Activated CD8-positive, alpha-beta T cell treated with anti-CD3 and anti-CD28 coated beads for 36 hours (primary cell): ENCODE results near the gene UGT2B11. TPM values are rescaled to one million over a fixed set of nuclear protein-coding genes. Genes with fewer than 3 reads are reported as not detected.

Experiments
- ATAC-seq: fragments of 200-7000 bp; cut with Tn5 transposase; one replicate; pipeline ENCODE4 v1.10.0; 2021; ENCODE audit warnings: mild to moderate bottlenecking, moderate library complexity
- CTCF ChIA-PET: fragments of 350-600 bp; sonication (Branson Sonifier 250); formaldehyde crosslinking; loops from one replicate; lab custom pipeline; 2021; ENCODE audit warnings: antibody characterized with exemption; lab: Charles Lee
- POLR2A ChIA-PET: fragments of 350-600 bp; sonication (Branson Sonifier 250); formaldehyde crosslinking; loops from one replicate; lab custom pipeline; 2021; ENCODE audit warnings: antibody characterized with exemption; lab: Charles Lee
- DNase-seq: peaks from one replicate; pipeline ENCODE4 v3.0.0-alpha.2; 2020
- H3K27ac Mint-ChIP-seq: one replicate; pipeline ENCODE4 v1.8.0; 2021; ENCODE audit warnings: mild to moderate bottlenecking, mixed read lengths
- H3K27me3 Mint-ChIP-seq: one replicate; pipeline ENCODE4 v1.8.0; 2021; ENCODE audit warnings: mixed read lengths
- H3K36me3 Mint-ChIP-seq: one replicate; pipeline ENCODE4 v1.8.0; 2021; ENCODE audit warnings: low read depth, mixed read lengths
- H3K4me1 Mint-ChIP-seq: one replicate; pipeline ENCODE4 v1.8.0; 2021; ENCODE audit warnings: low read depth, mixed read lengths
- H3K4me3 Mint-ChIP-seq: one replicate; pipeline ENCODE4 v1.8.0; 2021; ENCODE audit warnings: mild to moderate bottlenecking, moderate library complexity, mixed read lengths
- H3K9me3 Mint-ChIP-seq: one replicate; pipeline ENCODE4 v1.8.0; 2021; ENCODE audit warnings: mixed read lengths
- intact Hi-C: fragments of 100-400 bp; cut with micrococcal nuclease; formaldehyde crosslinking; loops from one replicate; pipeline ENCODE4 v1.10.0; 2022
- total RNA-seq, 2 experiments: library from RNA; stranded (reverse); gene quantifications; one replicate each; pipeline ENCODE4 v1.2.3, GENCODE V29; 2021
- TF ChIP-seq, protein P1 (sequence below): fragments of 200-600 bp; IDR thresholded peaks from one replicate; pipeline ENCODE4 v1.8.0; 2022; ENCODE audit warnings: antibody characterized with exemption, mild to moderate bottlenecking

UGT2B11 gene
- total RNA-seq, 2 experiments from 2014 or later: not detected

DNA sequence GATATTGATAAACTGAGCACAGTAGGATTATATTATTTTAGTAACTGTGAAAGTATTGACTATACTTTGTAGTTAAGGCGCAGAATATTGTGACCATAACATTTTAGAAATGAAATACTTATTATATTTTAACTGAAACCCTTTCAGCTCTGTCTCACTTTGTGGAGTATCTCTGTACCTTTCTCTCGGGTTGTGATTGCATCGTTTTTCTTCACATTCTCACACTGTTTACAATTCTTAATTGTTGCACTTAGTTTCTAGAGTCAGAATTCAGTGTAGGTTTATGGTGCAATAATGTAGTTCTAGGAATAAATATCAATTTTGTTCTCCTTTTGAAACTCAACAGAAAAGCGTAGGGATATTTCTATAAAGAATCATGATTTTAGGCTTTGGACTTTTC lies 60.5 kb downstream of the UGT2B11 start:
- POLR2A ChIA-PET: no interaction called here

More for the DNA sequence above, 60.5 kb downstream of the UGT2B11 start:
- ATAC-seq (no peak), DNase-seq (no peak)
- no peaks in the 10 kb centered on the region for H3K4me1 Mint-ChIP-seq
- no peaks in the 10 kb centered on the region for H3K27me3 Mint-ChIP-seq
- H3K36me3 Mint-ChIP-seq: no peaks in the 10 kb centered on the region
- TF ChIP-seq, protein P1, sequence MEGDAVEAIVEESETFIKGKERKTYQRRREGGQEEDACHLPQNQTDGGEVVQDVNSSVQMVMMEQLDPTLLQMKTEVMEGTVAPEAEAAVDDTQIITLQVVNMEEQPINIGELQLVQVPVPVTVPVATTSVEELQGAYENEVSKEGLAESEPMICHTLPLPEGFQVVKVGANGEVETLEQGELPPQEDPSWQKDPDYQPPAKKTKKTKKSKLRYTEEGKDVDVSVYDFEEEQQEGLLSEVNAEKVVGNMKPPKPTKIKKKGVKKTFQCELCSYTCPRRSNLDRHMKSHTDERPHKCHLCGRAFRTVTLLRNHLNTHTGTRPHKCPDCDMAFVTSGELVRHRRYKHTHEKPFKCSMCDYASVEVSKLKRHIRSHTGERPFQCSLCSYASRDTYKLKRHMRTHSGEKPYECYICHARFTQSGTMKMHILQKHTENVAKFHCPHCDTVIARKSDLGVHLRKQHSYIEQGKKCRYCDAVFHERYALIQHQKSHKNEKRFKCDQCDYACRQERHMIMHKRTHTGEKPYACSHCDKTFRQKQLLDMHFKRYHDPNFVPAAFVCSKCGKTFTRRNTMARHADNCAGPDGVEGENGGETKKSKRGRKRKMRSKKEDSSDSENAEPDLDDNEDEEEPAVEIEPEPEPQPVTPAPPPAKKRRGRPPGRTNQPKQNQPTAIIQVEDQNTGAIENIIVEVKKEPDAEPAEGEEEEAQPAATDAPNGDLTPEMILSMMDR: no peak
- intact Hi-C loops: no loop called here
- no peak overlapping the region for H3K27ac Mint-ChIP-seq
- CTCF ChIA-PET: no interaction called here
- H3K4me3 Mint-ChIP-seq: no peak overlapping the region
- no peaks in the 10 kb centered on the region for H3K9me3 Mint-ChIP-seq

Other genes starting within 250 kb of the UGT2B11 start
- not detected for gene UGT2B7, start 118.3 kb downstream of the UGT2B11 start, total RNA-seq
- not detected for gene UGT2B28, start 65.7 kb upstream of the UGT2B11 start, total RNA-seq